Measurements from ENCODE around the gene TST.
A peak's percentile ranks its signal among the peaks of the same experiment; 100 is the strongest.

The TST gene

GRCh38 chr22:37053310-37054055 lies 34.2 kb upstream of the TST start:
- no peak for DNase-seq (ENCODE audit: low spot score)

GRCh38 chr22:37052386-37053309 lies 33.4 kb upstream of the TST start:
- no peak for DNase-seq (ENCODE audit: low spot score)

GRCh38 chr22:37051391-37052385 lies 32.4 kb upstream of the TST start, which contains the start of gene KCTD17:
TSS of gene KCTD17 (plus strand) at chr22:37051742. CDS start at chr22:37051761, 19 bp downstream.
- peak; percentile 71 for DNase-seq (ENCODE audit: low spot score)

DNA sequence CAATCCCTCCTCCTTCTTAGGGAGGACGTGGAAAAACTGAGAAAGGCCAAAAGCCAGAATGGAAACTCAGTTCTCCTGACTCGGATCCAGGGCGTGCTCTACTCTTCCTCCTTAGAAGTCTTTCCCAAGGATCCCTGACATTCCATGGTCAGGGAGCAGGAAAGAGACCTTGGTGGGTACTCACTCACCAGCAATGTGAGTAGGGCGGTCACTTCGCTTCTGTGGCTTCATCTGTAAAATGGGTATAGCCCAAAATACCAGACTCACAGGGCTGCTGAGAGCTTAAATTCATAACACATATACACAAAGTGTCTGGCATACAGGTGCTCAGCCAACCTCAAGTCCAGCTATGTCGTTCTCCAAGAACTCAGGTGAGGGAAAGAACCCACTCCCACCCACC lies 31.7 kb upstream of the TST start:
- DNase-seq (ENCODE audit: low spot score) = no peak

- DNase-seq (ENCODE audit: low spot score) = no peak
Observed at GRCh38 chr22:37049224-37049623, 30.0 kb upstream of the TST start.

DNA sequence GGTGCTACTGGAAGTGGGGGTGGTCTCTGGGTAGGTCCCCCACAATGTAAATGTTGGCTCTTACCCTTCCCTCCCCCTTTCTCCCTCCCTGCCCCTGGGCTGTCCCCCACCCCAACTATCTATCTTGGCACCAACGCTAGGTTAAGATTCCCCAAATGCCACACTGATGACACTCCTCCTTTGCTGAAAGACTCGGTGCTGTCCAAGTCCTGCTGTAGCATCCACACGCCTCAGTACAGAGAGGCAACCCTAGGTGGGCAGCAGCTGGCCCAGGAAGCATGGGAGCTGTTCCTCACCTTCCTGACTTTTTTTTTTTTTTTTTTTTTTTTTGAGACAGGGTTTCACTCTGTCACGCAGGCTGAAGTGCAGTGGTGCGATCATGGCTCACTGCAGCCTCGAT lies 28.9 kb upstream of the TST start:
- no peak for DNase-seq (ENCODE audit: low spot score)

- DNase-seq (ENCODE audit: low spot score) = no peak
Observed at GRCh38 chr22:37047006-37047405, 27.8 kb upstream of the TST start.

- no peak for DNase-seq (ENCODE audit: low spot score)
Observed at GRCh38 chr22:37046589-37046988, 27.3 kb upstream of the TST start.

GRCh38 chr22:37045958-37046357 lies 26.7 kb upstream of the TST start:
- DNase-seq (ENCODE audit: low spot score) = no peak

DNA sequence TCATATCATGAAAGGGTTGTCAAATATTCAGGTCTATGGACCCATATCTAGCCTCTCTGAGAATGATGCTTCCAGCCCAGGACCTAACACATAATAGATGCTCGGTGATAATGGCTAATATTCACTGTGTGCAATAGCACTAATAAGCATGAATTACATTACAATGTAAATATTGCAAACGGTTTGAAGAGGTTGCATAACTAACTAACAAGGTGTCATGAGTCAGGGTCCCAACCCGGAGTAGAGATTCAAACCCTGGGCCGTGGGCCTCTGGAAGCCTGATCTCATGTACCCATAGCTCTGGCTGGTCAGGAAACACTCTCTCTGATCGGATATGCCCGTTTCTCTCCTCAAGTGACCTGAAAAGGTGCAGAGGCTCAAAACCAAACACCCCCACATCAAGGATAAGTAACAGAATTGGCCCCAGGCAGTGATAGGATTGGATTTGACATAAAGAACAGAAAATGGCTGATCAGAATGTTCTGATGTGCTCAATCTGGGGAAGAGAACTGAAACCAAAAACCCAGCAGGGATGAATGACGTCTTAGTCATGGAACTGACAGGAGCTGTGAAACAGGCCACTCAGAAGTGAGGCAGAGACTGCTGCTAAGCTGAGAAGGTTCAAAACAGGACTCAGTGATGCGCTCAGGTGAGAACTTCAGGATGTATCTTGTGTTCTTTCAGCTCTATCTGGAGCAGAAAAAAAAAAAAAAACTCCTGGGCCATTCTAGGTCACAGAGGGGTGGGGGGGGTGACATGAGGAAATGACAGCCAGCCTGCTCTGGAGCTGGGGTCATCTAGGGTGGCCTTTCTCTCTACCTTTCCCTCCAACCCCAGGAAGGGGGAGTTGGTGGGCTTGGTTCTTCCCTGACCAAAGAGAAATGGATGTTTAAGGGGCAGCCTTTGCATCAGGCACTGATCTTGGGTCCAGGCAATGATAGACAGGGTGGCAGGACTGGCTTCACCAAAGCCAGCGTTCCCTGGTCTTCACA lies 25.7 kb upstream of the TST start:
- no peak for DNase-seq (ENCODE audit: low spot score)

- DNase-seq (ENCODE audit: low spot score) = no peak
Observed at GRCh38 chr22:37043828-37044538, 24.7 kb upstream of the TST start.

- DNase-seq (ENCODE audit: low spot score) = no peak
Observed at GRCh38 chr22:37043209-37043827, 24.1 kb upstream of the TST start.

DNA sequence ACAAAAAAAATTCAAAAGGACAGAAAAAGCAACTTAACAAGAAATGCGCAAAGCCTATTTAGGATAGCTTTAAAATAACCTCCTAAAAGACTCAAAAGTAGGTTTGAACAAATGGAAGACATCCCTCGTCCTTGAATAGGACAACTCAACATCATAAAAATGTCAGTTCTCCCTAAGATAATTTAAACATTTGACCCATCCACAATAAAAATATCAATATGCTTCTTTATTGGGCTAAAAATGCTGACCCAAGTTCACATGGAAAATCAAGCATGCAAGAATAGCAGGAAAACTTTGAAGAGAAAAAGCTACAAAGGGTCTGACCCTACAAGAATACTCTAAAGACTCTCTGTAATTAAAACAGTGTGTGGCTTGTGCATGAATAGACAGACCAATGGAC lies 20.2 kb upstream of the TST start:
- no peak for DNase-seq (ENCODE audit: low spot score)

- DNase-seq (ENCODE audit: low spot score) = no peak
Observed at GRCh38 chr22:37037669-37038068, 18.4 kb upstream of the TST start.

DNA sequence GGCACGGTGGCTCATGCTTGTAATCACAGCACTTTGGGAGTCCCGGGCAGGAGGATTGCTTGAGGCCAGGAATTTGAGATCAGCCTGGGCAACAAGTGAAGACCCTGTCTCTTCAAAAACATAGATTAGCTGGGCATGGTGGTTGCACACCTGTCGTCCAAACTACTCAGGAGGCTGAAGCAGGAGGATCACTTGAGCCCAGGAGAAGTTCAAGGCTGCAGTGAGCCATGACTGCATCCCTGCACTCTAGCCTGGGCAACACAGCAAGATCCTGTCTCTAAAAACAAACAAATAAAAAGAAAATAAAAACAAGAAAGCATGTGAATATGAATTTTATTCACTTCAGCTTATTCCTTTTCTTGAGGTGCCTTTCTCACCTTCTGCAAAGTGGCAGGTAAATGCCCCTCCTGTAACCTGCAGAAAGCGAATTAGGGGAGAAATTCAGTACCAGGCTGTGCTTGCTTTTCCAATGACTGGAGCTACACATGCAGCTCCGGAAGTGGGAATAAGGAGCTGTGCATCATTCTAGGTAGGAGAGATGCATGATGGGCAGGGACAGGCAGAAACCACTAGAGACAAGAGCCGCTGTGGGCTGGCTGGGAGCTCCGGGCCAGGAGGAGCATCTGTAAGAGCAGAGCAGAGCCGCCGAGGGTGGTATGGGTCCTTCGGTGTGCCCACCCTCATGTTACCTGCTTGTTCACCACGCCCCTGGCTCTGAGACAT lies 17.6 kb upstream of the TST start:
- no peak for DNase-seq (ENCODE audit: low spot score)

- no peak for DNase-seq (ENCODE audit: low spot score)
Observed at GRCh38 chr22:37033605-37034430, 14.6 kb upstream of the TST start.

- no peak for DNase-seq (ENCODE audit: low spot score)
Observed at GRCh38 chr22:37032535-37033460, 13.6 kb upstream of the TST start.
